ENCODE measurements around the gene PPP1R1C. TPM values are rescaled to one million over a fixed set of nuclear protein-coding genes. Genes with fewer than 3 reads are reported as not detected.
"Not testable (repeated sequence)": the region's sequence is repeated elsewhere in the genome, so short reads cannot be mapped to it uniquely, and the experiment has no call there.

PPP1R1C gene
- total RNA-seq = 8.8 TPM

GRCh38 chr2:181985632-181986205 is at the start of gene PPP1R1C:
Gene PPP1R1C, plus strand, starts transcription at chr2:181985853. Its CDS starts 258 bp downstream, at chr2:181986111.
- DNase-seq (ENCODE audit: low spot score) = no peak

GRCh38 chr2:181937473-181937872 is 48.2 kb upstream of the PPP1R1C start:
- DNase-seq (ENCODE audit: low spot score) = no peak

- DNase-seq (ENCODE audit: low spot score) = no peak
Observed at GRCh38 chr2:181943411-181944124, 42.1 kb upstream of the PPP1R1C start.

GRCh38 chr2:181944164-181944913 is 41.3 kb upstream of the PPP1R1C start:
- no peak for DNase-seq (ENCODE audit: low spot score)

GRCh38 chr2:181944914-181945291 is 40.8 kb upstream of the PPP1R1C start:
- DNase-seq (ENCODE audit: low spot score) = no peak

GRCh38 chr2:181946444-181947127 is 39.1 kb upstream of the PPP1R1C start:
- DNase-seq (ENCODE audit: low spot score) = no peak

- DNase-seq (ENCODE audit: low spot score) = no peak
Observed at GRCh38 chr2:181947273-181947672, 38.4 kb upstream of the PPP1R1C start.

GRCh38 chr2:181948227-181948626 is 37.4 kb upstream of the PPP1R1C start:
- no peak for DNase-seq (ENCODE audit: low spot score)

GRCh38 chr2:181949047-181949446 is 36.6 kb upstream of the PPP1R1C start:
- no peak for DNase-seq (ENCODE audit: low spot score)

GRCh38 chr2:181952404-181953226 is 33.0 kb upstream of the PPP1R1C start:
- DNase-seq (ENCODE audit: low spot score) = no peak

- DNase-seq (ENCODE audit: low spot score) = peak; percentile 79
Observed at GRCh38 chr2:181953881-181954537, 31.6 kb upstream of the PPP1R1C start.

GRCh38 chr2:181954538-181954883 is 31.1 kb upstream of the PPP1R1C start:
- no peak for DNase-seq (ENCODE audit: low spot score)

- no peak for DNase-seq (ENCODE audit: low spot score)
Observed at GRCh38 chr2:181955010-181955409, 30.6 kb upstream of the PPP1R1C start.

- DNase-seq (ENCODE audit: low spot score) = not testable (repeated sequence)
Observed at GRCh38 chr2:181955866-181956265, 29.8 kb upstream of the PPP1R1C start.

- peak; percentile 33 for DNase-seq (ENCODE audit: low spot score)
Observed at GRCh38 chr2:181957668-181958067, 28.0 kb upstream of the PPP1R1C start.

- DNase-seq (ENCODE audit: low spot score) = no peak
Observed at GRCh38 chr2:181958726-181959125, 26.9 kb upstream of the PPP1R1C start.

- DNase-seq (ENCODE audit: low spot score) = no peak
Observed at GRCh38 chr2:181959508-181959907, 26.1 kb upstream of the PPP1R1C start.

- DNase-seq (ENCODE audit: low spot score) = not testable (repeated sequence)
Observed at GRCh38 chr2:181961167-181961566, 24.5 kb upstream of the PPP1R1C start.

- DNase-seq (ENCODE audit: low spot score) = no peak
Observed at GRCh38 chr2:181962142-181962541, 23.5 kb upstream of the PPP1R1C start.

- DNase-seq (ENCODE audit: low spot score) = peak; percentile 23
Observed at GRCh38 chr2:181970160-181970794, 15.4 kb upstream of the PPP1R1C start.
